Lower leg skin (tissue), 3 donors: ENCODE data around the gene CCT8L2.
"Not testable (repeated sequence)": the region's sequence is repeated elsewhere in the genome, so short reads cannot be mapped to it uniquely, and the experiment has no call there.

ENCODE experiments used
- POLR2A ChIP-seq, 2 donors: fragments of 450-650 bp; IDR thresholded peaks; one replicate each; pipeline ENCODE4 v1.6.1; 2016 to 2017; ENCODE audit warnings: antibody characterized with exemption in 2 of 2, mild to moderate bottlenecking in 1 of 2, moderate library complexity in 1 of 2
- TF ChIP-seq, protein P1 (sequence below), 3 donors: fragments of 450-650 bp; IDR thresholded peaks; one replicate each; pipeline ENCODE4 v1.5.1; 2016; ENCODE audit warnings: antibody characterized with exemption in 3 of 3, mild to moderate bottlenecking in 3 of 3, moderate library complexity in 2 of 3

DNA sequence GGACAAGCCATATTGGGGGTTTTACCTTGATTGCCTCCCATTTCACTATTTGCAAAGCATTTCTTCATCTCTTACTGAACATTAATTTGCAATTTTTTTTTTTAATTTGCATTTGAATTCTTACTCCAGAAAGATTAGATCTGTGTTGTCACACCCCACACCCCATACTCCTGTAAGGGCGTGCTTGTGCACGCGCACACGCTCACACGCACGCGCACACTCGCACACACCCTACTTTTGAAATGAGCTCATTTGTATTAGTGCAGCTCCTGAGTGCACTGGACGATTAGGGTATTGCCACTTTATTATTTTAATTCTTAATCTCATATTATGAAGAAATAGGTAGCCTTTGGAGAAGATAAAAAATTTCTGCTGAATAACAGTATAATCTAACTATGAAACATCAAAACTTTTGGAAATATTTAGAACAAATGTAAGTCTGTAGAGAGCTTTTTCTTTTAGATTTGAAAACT, 11.2 kb upstream of the CCT8L2 start:
- TF ChIP-seq, protein P1, sequence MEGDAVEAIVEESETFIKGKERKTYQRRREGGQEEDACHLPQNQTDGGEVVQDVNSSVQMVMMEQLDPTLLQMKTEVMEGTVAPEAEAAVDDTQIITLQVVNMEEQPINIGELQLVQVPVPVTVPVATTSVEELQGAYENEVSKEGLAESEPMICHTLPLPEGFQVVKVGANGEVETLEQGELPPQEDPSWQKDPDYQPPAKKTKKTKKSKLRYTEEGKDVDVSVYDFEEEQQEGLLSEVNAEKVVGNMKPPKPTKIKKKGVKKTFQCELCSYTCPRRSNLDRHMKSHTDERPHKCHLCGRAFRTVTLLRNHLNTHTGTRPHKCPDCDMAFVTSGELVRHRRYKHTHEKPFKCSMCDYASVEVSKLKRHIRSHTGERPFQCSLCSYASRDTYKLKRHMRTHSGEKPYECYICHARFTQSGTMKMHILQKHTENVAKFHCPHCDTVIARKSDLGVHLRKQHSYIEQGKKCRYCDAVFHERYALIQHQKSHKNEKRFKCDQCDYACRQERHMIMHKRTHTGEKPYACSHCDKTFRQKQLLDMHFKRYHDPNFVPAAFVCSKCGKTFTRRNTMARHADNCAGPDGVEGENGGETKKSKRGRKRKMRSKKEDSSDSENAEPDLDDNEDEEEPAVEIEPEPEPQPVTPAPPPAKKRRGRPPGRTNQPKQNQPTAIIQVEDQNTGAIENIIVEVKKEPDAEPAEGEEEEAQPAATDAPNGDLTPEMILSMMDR (IDR thresholded peaks at IDR 0.05) = not testable (repeated sequence)
- TF ChIP-seq POLR2A (IDR thresholded peaks at IDR 0.05) = not testable (repeated sequence)
